Liver (tissue), 9 donors: ENCODE results near the gene BMPER. TPM values are rescaled to one million over a fixed set of nuclear protein-coding genes. Genes with fewer than 3 reads are reported as not detected.

Experiments used
- DNase-seq: peaks from one replicate; pipeline ENCODE4 v3.0.0-alpha.2; 2017; ENCODE audit warnings: low spot score
- H3K27ac ChIP-seq, 2 donors: one replicate each; pipeline ENCODE4 v1.7.0; 2013; ENCODE audit warnings: inconsistent platforms in 2 of 2, low read length in 2 of 2, control low read depth in 1 of 2, low read depth in 1 of 2, mild to moderate bottlenecking in 1 of 2
- H3K27me3 ChIP-seq, 4 donors: one replicate each; pipeline versions ENCODE4 v1.6.1 to v1.7.0; 2013; ENCODE audit warnings: low read length in 3 of 4, inconsistent platforms in 1 of 4, mild to moderate bottlenecking in 1 of 4, moderate library complexity in 1 of 4; ENCODE audit not compliant: control insufficient read depth in 4 of 4, insufficient read depth in 4 of 4
- H3K36me3 ChIP-seq, 4 donors: one replicate each; pipeline versions ENCODE4 v1.6.1 to v1.7.0; 2013; ENCODE audit warnings: low read length in 3 of 4, mild to moderate bottlenecking in 3 of 4, low read depth in 1 of 4, moderate library complexity in 1 of 4; ENCODE audit not compliant: control insufficient read depth in 4 of 4, insufficient read depth in 3 of 4
- H3K4me1 ChIP-seq, 4 donors: one replicate each; pipeline versions ENCODE4 v1.6.1 to v1.7.0; 2013; ENCODE audit warnings: low read length in 3 of 4, mild to moderate bottlenecking in 3 of 4, moderate library complexity in 1 of 4; ENCODE audit not compliant: control insufficient read depth in 4 of 4, insufficient read depth in 4 of 4
- H3K4me3 ChIP-seq, 3 donors: one replicate each; pipeline versions ENCODE4 v1.6.1 to v1.7.0; 2013; ENCODE audit warnings: low read length in 3 of 3, control low read depth in 1 of 3, low read depth in 1 of 3, mild to moderate bottlenecking in 1 of 3
- H3K9ac ChIP-seq, 2 donors: one replicate each; pipeline ENCODE4 v1.7.0; 2013; ENCODE audit warnings: low read length in 2 of 2, mild to moderate bottlenecking in 2 of 2, moderate library complexity in 2 of 2, control low read depth in 1 of 2, low read depth in 1 of 2
- H3K9me3 ChIP-seq, 4 donors: one replicate each; pipeline versions ENCODE4 v1.6.1 to v1.7.0; 2013; ENCODE audit warnings: low read length in 3 of 4; ENCODE audit not compliant: control insufficient read depth in 4 of 4
- EGR1 ChIP-seq, 2 donors: IDR thresholded peaks; 2 replicates each; pipeline ENCODE4 v1.6.1; 2016 to 2018; ENCODE audit warnings: antibody characterized with exemption in 2 of 2, low read depth in 2 of 2
- FOXA1 ChIP-seq: IDR thresholded peaks from 2 replicates; pipeline ENCODE4 v1.6.1; 2016; ENCODE audit warnings: antibody characterized with exemption
- FOXA2 ChIP-seq: IDR thresholded peaks from 2 replicates; pipeline ENCODE4 v1.6.1; 2016; ENCODE audit warnings: antibody characterized with exemption
- GABPA ChIP-seq, 2 donors: IDR thresholded peaks in 1 of 2; conservative IDR thresholded peaks in 1 of 2; 2 replicates each; pipeline ENCODE4 v1.6.1; 2016; ENCODE audit warnings: antibody characterized with exemption in 2 of 2, mild to moderate bottlenecking in 1 of 2, moderate library complexity in 1 of 2
- HNF4G ChIP-seq: IDR thresholded peaks from 2 replicates; pipeline ENCODE4 v1.6.1; 2016; ENCODE audit warnings: antibody characterized with exemption
- JUND ChIP-seq, 2 donors: IDR thresholded peaks; 2 replicates each; pipeline ENCODE4 v1.6.1; 2016; ENCODE audit warnings: antibody characterized with exemption in 2 of 2
- NR2F2 ChIP-seq: IDR thresholded peaks from 2 replicates; pipeline ENCODE4 v1.6.1; 2016; ENCODE audit warnings: antibody characterized with exemption
- RAD21 ChIP-seq, 2 donors: IDR thresholded peaks; 2 replicates each; pipeline ENCODE4 v1.6.1; 2016; ENCODE audit warnings: antibody characterized with exemption in 2 of 2, mild to moderate bottlenecking in 2 of 2
- RXRA ChIP-seq, 2 donors: IDR thresholded peaks; 2 replicates each; pipeline ENCODE4 v1.6.1; 2017 to 2018; ENCODE audit warnings: antibody characterized with exemption in 2 of 2, mild to moderate bottlenecking in 1 of 2
- TAF1 ChIP-seq: conservative IDR thresholded peaks from 2 replicates; pipeline ENCODE4 v1.6.1; 2016; ENCODE audit warnings: antibody characterized with exemption, mild to moderate bottlenecking
- WGBS: extraction: QIAGEN DNeasy Blood & Tissue Kit; methylation state at CpG from one replicate; pipeline ENCODE4 v1.1.7; 2013; 5-methylcytosine and 5-hydroxymethylcytosine counted together
- polyA plus RNA-seq, 2 donors: library from polyadenylated mRNA; stranded (reverse) in 1 of 2; unstranded in 1 of 2; fragments of 200-250 nt in 1 of 2; fragments of >200 nt in 1 of 2; fragmentation: Nextera tagmentation in 1 of 2; extraction: Ambion mirVana in 1 of 2; gene quantifications; one replicate each; pipeline versions ENCODE4 v1.2.1 to v1.2.3, GENCODE V29; 2013 to 2015
- total RNA-seq, 2 donors: library from RNA; depleted of rRNA; stranded (reverse); fragments of >200 nt; gene quantifications; one replicate each; pipeline ENCODE4 v1.2.3, GENCODE V29; 2014
- TF ChIP-seq, protein P1 (sequence below): IDR thresholded peaks from 2 replicates; pipeline ENCODE4 v1.6.1; 2016; ENCODE audit warnings: antibody characterized with exemption
- TF ChIP-seq, protein P2 (sequence below): IDR thresholded peaks from 2 replicates; pipeline ENCODE4 v1.6.1; 2016; ENCODE audit warnings: antibody characterized with exemption
- TF ChIP-seq, protein P3 (sequence below): IDR thresholded peaks from 2 replicates; pipeline ENCODE4 v1.6.1; 2016; ENCODE audit warnings: antibody characterized with exemption
- TF ChIP-seq, protein P4 (sequence below): IDR thresholded peaks from 2 replicates; pipeline ENCODE4 v1.6.1; 2016; ENCODE audit warnings: antibody characterized with exemption, mild to moderate bottlenecking
- TF ChIP-seq, protein P5 (sequence below): fragments of 150-350 bp; IDR thresholded peaks from 2 replicates; pipeline ENCODE4 v1.5.1; 2017; ENCODE audit warnings: improper control_type of control experiment, low read depth, low read length; ENCODE audit not compliant: missing input control
- donor health status: healthy.
- donor health status: healthy.
- donor health status: healthy.
- donor health status: healthy.
- donor health status: healthy.

The BMPER gene
- total and polyA plus RNA-seq, 4 donors = 4.0 to 8.5 (median 6.2) TPM

DNA sequence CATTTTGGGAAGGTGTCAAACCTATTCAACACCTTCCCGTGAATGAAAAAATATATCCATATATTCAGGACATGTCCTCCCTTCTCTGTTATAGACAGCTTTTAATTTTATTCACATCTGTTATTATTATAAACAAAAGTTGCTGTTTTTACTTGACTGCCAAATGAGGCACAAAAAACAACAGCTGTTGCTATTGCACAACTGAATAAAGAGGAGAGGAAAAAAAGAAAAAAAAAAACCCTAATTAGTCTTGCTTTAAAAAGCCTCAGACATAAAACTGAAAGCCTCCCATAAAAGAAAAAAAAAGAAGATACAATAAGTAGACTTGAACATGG is 153.4 kb downstream of the BMPER start:
- no peak overlapping the region for H3K4me3 ChIP-seq
- no peak overlapping the region for H3K27ac ChIP-seq
- no peaks in the 10 kb centered on the region for H3K9me3 ChIP-seq
- DNase-seq = no peak
- H3K4me1 ChIP-seq = no peaks in the 10 kb centered on the region
- no peaks in the 10 kb centered on the region for H3K36me3 ChIP-seq
- H3K9ac ChIP-seq = no peak overlapping the region
- H3K27me3 ChIP-seq = no peaks in the 10 kb centered on the region
- TF ChIP-seq, protein P1, sequence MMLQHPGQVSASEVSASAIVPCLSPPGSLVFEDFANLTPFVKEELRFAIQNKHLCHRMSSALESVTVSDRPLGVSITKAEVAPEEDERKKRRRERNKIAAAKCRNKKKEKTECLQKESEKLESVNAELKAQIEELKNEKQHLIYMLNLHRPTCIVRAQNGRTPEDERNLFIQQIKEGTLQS = no peak
- TF ChIP-seq NR2F2 = no peak
- no peak for TF ChIP-seq EGR1 (IDR thresholded peaks at IDR 0.05; ENCODE audit: low read depth in 2 of 2)
- WGBS = 74% methylated on average over 1 of the region's 1 CpG

DNA sequence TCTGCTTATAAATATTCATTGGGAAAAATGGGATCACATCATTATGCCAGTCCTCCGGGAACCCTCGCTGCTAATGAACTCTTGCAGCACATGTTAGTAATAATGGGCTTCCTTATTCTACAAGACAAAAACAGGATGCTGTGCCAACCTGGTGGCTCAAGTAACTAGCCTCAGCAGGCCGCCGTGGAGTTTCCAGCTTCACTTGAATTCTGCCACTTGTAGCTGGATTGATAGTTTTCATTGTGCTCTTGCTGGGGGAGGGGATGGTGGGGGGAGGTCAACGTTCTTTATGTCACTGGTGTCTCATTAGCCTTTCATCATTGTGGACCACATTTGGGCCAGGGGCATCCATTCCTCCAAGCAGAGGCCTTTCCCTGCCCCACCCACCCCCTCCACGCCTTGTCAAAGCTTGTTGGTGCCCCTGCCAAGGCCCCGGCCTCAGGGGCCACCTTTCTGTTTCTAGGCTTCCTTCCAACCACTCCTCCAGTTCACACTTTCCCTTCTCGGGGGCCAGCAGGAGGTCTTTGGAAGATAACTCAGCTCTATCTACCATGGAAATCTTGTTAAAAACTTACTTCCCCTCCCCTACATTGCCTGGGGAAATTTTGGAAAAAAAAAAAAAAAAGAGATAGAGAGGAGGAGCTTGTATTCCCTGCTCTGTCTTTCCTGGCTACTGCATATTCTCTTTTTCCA is 153.9 kb downstream of the BMPER start:
- H3K9ac ChIP-seq = no peak overlapping the region
- H3K4me1 ChIP-seq = no peaks in the 10 kb centered on the region
- no peaks in the 10 kb centered on the region for H3K36me3 ChIP-seq
- TF ChIP-seq NR2F2 = no peak
- no peak for TF ChIP-seq FOXA2
- no peak for TF ChIP-seq RAD21 (IDR thresholded peaks at IDR 0.05)
- TF ChIP-seq, protein P2, sequence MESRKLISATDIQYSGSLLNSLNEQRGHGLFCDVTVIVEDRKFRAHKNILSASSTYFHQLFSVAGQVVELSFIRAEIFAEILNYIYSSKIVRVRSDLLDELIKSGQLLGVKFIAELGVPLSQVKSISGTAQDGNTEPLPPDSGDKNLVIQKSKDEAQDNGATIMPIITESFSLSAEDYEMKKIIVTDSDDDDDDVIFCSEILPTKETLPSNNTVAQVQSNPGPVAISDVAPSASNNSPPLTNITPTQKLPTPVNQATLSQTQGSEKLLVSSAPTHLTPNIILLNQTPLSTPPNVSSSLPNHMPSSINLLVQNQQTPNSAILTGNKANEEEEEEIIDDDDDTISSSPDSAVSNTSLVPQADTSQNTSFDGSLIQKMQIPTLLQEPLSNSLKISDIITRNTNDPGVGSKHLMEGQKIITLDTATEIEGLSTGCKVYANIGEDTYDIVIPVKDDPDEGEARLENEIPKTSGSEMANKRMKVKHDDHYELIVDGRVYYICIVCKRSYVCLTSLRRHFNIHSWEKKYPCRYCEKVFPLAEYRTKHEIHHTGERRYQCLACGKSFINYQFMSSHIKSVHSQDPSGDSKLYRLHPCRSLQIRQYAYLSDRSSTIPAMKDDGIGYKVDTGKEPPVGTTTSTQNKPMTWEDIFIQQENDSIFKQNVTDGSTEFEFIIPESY = no peak
- TF ChIP-seq, protein P1 = no peak
- no peaks in the 10 kb centered on the region for H3K27me3 ChIP-seq
- 65% methylated on average over 8 of the region's 8 CpGs for WGBS
- H3K27ac ChIP-seq = no peak overlapping the region
- DNase-seq = no peak
- no peaks in the 10 kb centered on the region for H3K9me3 ChIP-seq
- H3K4me3 ChIP-seq = no peak overlapping the region

DNA sequence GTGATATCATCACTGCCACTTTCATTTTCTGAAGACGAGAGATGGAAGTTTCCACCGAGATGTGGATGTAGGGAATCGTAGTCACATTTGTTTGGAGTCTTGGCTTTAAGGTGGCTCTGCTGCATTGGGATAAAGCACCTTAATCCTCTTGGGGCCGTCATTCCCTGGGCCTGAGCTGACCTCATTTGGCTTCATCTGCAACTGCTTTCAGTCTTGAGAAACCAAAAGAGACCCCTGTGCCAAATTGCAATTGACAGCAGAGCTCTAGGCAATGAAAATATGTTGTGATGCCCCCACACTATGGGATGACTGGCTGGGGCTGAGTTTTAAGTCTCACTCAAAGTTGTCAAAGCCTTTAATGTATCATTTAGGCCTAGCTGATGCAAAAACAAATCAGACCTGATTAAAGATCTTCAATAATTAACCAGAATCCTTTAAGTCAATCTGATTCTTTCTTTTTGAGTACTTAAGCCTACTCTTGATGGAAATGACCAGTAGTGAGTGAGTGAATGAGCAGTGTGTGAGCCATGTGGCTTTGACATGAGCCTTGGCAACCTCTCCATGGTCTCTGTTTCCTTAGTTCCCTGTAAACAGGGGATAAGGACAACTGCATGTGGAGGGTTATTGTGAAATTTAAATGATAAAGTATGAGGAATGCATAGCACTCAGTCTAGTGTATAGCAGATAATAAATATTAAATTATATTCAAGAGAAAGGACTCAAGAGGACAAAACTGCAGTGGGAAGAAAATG is 155.0 kb downstream of the BMPER start:
- H3K4me1 ChIP-seq = peaks cover 0 to 2% (median 0%) of the 10 kb centered on the region in 4 donors
- H3K4me3 ChIP-seq = no peak overlapping the region
- H3K27me3 ChIP-seq = no peaks in the 10 kb centered on the region
- 66% methylated on average over 4 of the region's 4 CpGs for WGBS
- no peaks in the 10 kb centered on the region for H3K36me3 ChIP-seq
- H3K27ac ChIP-seq = no peak overlapping the region
- no peak overlapping the region for H3K9ac ChIP-seq
- no peak for DNase-seq
- no peaks in the 10 kb centered on the region for H3K9me3 ChIP-seq
- TF ChIP-seq NR2F2 (no peak), JUND (IDR thresholded peaks at IDR 0.05) (no peak), HNF4G (no peak), GABPA (IDR thresholded peaks at IDR 0.05 in 1 of 2, conservative IDR thresholded peaks at IDR 0.05 in 1 of 2) (no peak), FOXA1 (no peak), RXRA (IDR thresholded peaks at IDR 0.05) (no peak), TAF1 (no peak), FOXA2 (no peak), RAD21 (IDR thresholded peaks at IDR 0.05) (no peak)
- TF ChIP-seq, protein P3, sequence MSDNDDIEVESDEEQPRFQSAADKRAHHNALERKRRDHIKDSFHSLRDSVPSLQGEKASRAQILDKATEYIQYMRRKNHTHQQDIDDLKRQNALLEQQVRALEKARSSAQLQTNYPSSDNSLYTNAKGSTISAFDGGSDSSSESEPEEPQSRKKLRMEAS = no peak
- TF ChIP-seq, protein P4, sequence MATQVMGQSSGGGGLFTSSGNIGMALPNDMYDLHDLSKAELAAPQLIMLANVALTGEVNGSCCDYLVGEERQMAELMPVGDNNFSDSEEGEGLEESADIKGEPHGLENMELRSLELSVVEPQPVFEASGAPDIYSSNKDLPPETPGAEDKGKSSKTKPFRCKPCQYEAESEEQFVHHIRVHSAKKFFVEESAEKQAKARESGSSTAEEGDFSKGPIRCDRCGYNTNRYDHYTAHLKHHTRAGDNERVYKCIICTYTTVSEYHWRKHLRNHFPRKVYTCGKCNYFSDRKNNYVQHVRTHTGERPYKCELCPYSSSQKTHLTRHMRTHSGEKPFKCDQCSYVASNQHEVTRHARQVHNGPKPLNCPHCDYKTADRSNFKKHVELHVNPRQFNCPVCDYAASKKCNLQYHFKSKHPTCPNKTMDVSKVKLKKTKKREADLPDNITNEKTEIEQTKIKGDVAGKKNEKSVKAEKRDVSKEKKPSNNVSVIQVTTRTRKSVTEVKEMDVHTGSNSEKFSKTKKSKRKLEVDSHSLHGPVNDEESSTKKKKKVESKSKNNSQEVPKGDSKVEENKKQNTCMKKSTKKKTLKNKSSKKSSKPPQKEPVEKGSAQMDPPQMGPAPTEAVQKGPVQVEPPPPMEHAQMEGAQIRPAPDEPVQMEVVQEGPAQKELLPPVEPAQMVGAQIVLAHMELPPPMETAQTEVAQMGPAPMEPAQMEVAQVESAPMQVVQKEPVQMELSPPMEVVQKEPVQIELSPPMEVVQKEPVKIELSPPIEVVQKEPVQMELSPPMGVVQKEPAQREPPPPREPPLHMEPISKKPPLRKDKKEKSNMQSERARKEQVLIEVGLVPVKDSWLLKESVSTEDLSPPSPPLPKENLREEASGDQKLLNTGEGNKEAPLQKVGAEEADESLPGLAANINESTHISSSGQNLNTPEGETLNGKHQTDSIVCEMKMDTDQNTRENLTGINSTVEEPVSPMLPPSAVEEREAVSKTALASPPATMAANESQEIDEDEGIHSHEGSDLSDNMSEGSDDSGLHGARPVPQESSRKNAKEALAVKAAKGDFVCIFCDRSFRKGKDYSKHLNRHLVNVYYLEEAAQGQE = no peak
- TF ChIP-seq, protein P5, sequence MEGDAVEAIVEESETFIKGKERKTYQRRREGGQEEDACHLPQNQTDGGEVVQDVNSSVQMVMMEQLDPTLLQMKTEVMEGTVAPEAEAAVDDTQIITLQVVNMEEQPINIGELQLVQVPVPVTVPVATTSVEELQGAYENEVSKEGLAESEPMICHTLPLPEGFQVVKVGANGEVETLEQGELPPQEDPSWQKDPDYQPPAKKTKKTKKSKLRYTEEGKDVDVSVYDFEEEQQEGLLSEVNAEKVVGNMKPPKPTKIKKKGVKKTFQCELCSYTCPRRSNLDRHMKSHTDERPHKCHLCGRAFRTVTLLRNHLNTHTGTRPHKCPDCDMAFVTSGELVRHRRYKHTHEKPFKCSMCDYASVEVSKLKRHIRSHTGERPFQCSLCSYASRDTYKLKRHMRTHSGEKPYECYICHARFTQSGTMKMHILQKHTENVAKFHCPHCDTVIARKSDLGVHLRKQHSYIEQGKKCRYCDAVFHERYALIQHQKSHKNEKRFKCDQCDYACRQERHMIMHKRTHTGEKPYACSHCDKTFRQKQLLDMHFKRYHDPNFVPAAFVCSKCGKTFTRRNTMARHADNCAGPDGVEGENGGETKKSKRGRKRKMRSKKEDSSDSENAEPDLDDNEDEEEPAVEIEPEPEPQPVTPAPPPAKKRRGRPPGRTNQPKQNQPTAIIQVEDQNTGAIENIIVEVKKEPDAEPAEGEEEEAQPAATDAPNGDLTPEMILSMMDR = no peak
- TF ChIP-seq, protein P1 = no peak
